H7 (cell line): Measurements from ENCODE around the gene DAP. TPM values are rescaled to one million over a fixed set of nuclear protein-coding genes. Genes with fewer than 3 reads are reported as not detected.
"Not testable (repeated sequence)": the region's sequence is repeated elsewhere in the genome, so short reads cannot be mapped to it uniquely, and the experiment has no call there.

ENCODE experiments used
- DNase-seq: peaks from one replicate; pipeline ENCODE4 v3.0.0; 2012
- H3K27me3 ChIP-seq: 2 replicates; pipeline ENCODE4 v1.6.0; 2011; ENCODE audit warnings: mild to moderate bottlenecking, low read length; ENCODE audit not compliant: control insufficient read depth, insufficient read depth
- H3K36me3 ChIP-seq: replicated peaks from 2 replicates; pipeline ENCODE4 v1.5.1; 2011; ENCODE audit warnings: low read length; ENCODE audit not compliant: control insufficient read depth, insufficient read depth
- H3K4me3 ChIP-seq: 2 replicates; pipeline ENCODE4 v1.5.1; 2011; ENCODE audit warnings: low read depth, mild to moderate bottlenecking, control low read depth, low read length, moderate library complexity; ENCODE audit not compliant: insufficient read depth
- total RNA-seq: library from RNA; depleted of rRNA; stranded (reverse); fragments of >200 nt; shearing (Covaris generic); gene quantifications from 2 replicates; pipeline ENCODE4 v1.2.3, GENCODE V29; 2014

Gene DAP
- total RNA-seq, 1 experiment from 2014 or later: 10.5 TPM

GRCh38 chr5:10649666-10650380 is 111.2 kb downstream of the DAP start:
- peak; percentile 71 for DNase-seq
- Histone ChIP-seq H3K27me3 (no peaks in the 10 kb centered on the region), H3K36me3 (no peaks in the 10 kb centered on the region), H3K4me3 (no peak overlapping the region)

DNA sequence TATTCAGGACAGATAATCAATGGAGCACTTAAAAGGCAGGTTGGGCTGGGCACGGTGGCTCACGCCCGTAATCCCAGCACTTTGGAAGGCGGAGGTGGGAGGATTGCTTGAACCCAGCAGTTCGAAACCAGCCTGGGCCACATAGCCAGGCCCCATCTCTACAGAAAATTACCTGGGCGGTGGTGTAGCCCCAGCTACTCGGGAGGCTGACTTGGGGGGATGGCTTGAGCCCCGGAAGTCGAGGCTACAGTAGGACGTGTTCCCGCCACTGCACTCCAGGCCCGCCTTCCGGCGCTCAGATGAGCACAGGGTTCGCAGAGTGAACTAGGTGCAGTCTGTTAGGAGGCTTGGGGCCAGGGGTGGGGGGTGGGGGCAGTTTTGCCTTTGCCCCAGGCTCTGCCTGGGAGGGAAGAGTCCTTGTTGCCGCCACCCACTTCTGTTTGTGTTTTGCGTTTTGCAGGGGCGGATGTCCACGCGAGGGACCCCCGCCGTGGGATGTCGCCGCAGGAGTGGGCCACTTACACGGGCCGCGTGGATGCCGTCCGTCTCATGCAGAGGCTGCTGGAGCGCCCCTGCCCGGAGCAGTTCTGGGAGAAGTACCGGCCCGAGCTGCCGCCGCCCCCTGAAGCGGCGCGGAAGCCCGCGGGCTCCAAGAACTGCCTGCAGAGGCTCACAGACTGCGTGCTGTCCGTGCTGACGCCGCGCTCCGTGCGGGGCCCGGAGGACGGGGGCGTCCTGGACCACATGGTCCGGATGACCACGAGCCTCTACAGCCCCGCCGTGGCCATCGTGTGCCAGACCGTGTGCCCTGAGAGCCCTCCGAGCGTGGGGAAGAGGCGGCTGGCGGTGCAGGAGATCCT is 112.0 kb downstream of the DAP start:
- Histone ChIP-seq H3K36me3 (no peaks in the 10 kb centered on the region), H3K27me3 (no peaks in the 10 kb centered on the region), H3K4me3 (no peak overlapping the region)
- DNase-seq: peak; percentile 33

DNA sequence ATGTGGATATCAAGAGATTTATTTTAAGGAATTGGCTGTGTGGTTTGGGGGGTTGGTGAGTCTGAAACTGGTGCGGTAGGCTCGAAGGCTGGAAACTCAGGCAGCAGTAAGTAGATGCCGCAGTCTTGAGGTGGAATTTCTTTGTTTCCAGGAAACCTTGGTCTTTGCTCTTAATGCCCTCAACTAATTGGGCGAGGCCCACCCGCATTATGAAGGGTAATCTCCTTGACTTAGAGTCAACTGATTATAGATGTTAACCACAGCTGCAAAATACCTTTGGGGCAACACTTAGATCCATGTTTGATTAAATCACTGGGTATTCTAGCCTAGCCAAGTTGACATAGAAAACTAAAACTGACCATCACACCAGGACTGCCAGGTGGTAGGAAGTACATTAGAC is 113.4 kb downstream of the DAP start:
- no peak for DNase-seq
- H3K27me3 ChIP-seq: no peaks in the 10 kb centered on the region
- no peaks in the 10 kb centered on the region for H3K36me3 ChIP-seq
- H3K4me3 ChIP-seq: no peak overlapping the region

- Histone ChIP-seq H3K4me3 (no peak overlapping the region), H3K27me3 (no peaks in the 10 kb centered on the region), H3K36me3 (no peaks in the 10 kb centered on the region)
- no peak for DNase-seq
Observed at GRCh38 chr5:10645671-10646070, 115.4 kb downstream of the DAP start.

- Histone ChIP-seq H3K4me3 (no peak overlapping the region), H3K27me3 (no peaks in the 10 kb centered on the region), H3K36me3 (no peaks in the 10 kb centered on the region)
- no peak for DNase-seq
Observed at GRCh38 chr5:10645146-10645545, 115.9 kb downstream of the DAP start.

- Histone ChIP-seq H3K4me3 (no peak overlapping the region), H3K27me3 (no peaks in the 10 kb centered on the region), H3K36me3 (no peaks in the 10 kb centered on the region)
- DNase-seq: no peak
Observed at GRCh38 chr5:10644192-10644591, 116.8 kb downstream of the DAP start.

DNA sequence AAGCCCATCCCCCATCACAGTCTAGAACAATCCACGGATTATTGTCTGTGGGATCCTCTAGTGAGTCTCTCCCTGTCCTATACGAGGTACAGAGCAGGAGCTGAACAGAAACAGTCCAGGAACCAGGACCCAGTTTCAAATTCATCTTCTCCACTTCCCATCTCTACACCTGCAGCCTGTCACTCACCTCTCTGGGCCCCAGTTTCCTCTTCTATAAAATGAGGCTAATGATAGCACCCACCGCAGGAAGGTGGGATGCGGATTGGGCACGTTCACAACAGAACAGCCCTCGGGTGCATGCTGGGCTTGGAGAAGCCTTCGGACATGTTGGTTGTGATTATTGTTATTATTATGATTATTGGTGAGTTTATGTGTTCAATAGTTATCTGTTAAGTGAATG is 118.7 kb downstream of the DAP start:
- Histone ChIP-seq H3K36me3 (no peaks in the 10 kb centered on the region), H3K27me3 (no peaks in the 10 kb centered on the region), H3K4me3 (no peak overlapping the region)
- DNase-seq: no peak

- Histone ChIP-seq H3K4me3 (no peak overlapping the region), H3K36me3 (no peaks in the 10 kb centered on the region), H3K27me3 (no peaks in the 10 kb centered on the region)
- DNase-seq: no peak
Observed at GRCh38 chr5:10639846-10640368, 121.1 kb downstream of the DAP start.

GRCh38 chr5:10638723-10639122 is 122.3 kb downstream of the DAP start:
- not testable (repeated sequence) for H3K4me3 ChIP-seq, H3K36me3 ChIP-seq, H3K27me3 ChIP-seq, DNase-seq

DNA sequence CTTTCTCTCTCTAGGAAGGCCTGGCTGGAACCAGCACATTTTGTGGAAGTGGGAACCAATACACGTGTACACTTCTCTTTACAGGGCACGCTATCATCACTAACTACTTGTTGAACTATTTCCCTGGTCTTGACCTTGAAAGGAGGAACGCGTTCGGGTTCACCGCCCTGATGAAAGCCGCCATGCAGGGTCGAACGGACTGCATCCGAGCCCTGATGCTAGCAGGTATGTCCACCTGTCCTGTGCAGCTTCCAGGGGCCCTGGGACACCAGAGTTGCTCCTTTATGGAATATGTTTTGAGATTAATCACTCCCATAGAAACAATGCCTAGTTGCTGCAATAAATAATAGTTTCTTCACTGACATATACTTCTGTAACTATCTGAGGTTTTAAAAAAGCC is 123.1 kb downstream of the DAP start:
- no peaks in the 10 kb centered on the region for H3K27me3 ChIP-seq
- peak; percentile 51 for DNase-seq
- H3K4me3 ChIP-seq: no peak overlapping the region
- H3K36me3 ChIP-seq: no peaks in the 10 kb centered on the region

- Histone ChIP-seq H3K36me3 (no peaks in the 10 kb centered on the region), H3K27me3 (no peaks in the 10 kb centered on the region), H3K4me3 (no peak overlapping the region)
- DNase-seq: peak; percentile 48
Observed at GRCh38 chr5:10636363-10637142, 124.5 kb downstream of the DAP start.

- H3K4me3 ChIP-seq: no peak overlapping the region
- no peaks in the 10 kb centered on the region for H3K36me3 ChIP-seq
- H3K27me3 ChIP-seq: no peaks in the 10 kb centered on the region
- DNase-seq: peak; percentile 48
Observed at GRCh38 chr5:10635867-10636350, 125.1 kb downstream of the DAP start.

- Histone ChIP-seq H3K36me3 (no peaks in the 10 kb centered on the region), H3K27me3 (no peaks in the 10 kb centered on the region), H3K4me3 (no peak overlapping the region)
- peak; percentile 76 for DNase-seq
Observed at GRCh38 chr5:10635257-10635866, 125.7 kb downstream of the DAP start.

- no peak for DNase-seq
- Histone ChIP-seq H3K36me3 (no peaks in the 10 kb centered on the region), H3K27me3 (no peaks in the 10 kb centered on the region), H3K4me3 (no peak overlapping the region)
Observed at GRCh38 chr5:10634562-10634961, 126.5 kb downstream of the DAP start.
